NCI-H1092 (cell line): ENCODE data around the gene MARCOL.

Experiments
- DNase-seq: peaks from one replicate; lab custom pipeline; 2025; lab: John Stamatoyannopoulos, UW

Gene MARCOL

GRCh38 chr5:148238418-148238794 lies at the start of gene MARCOL:
MARCOL (plus strand) TSS chr5:148238525; CDS start chr5:148238598, 73 bp downstream.
- no peak for DNase-seq

- no peak for DNase-seq
Observed at GRCh38 chr5:148191010-148191409, 47.3 kb upstream of the MARCOL start.

- no peak for DNase-seq
Observed at GRCh38 chr5:148193202-148193601, 45.1 kb upstream of the MARCOL start.

GRCh38 chr5:148201151-148201550 lies 37.2 kb upstream of the MARCOL start:
- no peak for DNase-seq

GRCh38 chr5:148202531-148203203 lies 35.7 kb upstream of the MARCOL start, which contains the start of gene SPINK6:
SPINK6 (plus strand) TSS chr5:148203042; CDS start chr5:148203097, 55 bp downstream.
- no peak for DNase-seq

- DNase-seq = no peak
Observed at GRCh38 chr5:148205044-148205806, 33.1 kb upstream of the MARCOL start.

GRCh38 chr5:148205865-148206264 lies 32.5 kb upstream of the MARCOL start:
- no peak for DNase-seq

- DNase-seq = no peak
Observed at GRCh38 chr5:148206620-148207019, 31.7 kb upstream of the MARCOL start.

GRCh38 chr5:148208226-148208625 lies 30.1 kb upstream of the MARCOL start:
- no peak for DNase-seq

GRCh38 chr5:148209151-148209770 lies 29.1 kb upstream of the MARCOL start:
- peak; percentile 10 for DNase-seq

GRCh38 chr5:148214665-148215185 lies 23.6 kb upstream of the MARCOL start:
- no peak for DNase-seq

- no peak for DNase-seq
Observed at GRCh38 chr5:148221508-148221907, 16.8 kb upstream of the MARCOL start.

GRCh38 chr5:148224117-148224742 lies 14.1 kb upstream of the MARCOL start:
- DNase-seq = no peak

GRCh38 chr5:148228392-148228984 lies 9.8 kb upstream of the MARCOL start:
- no peak for DNase-seq

- no peak for DNase-seq
Observed at GRCh38 chr5:148229840-148230239, 8.5 kb upstream of the MARCOL start.

- DNase-seq = no peak
Observed at GRCh38 chr5:148230240-148230639, 8.1 kb upstream of the MARCOL start.

- no peak for DNase-seq
Observed at GRCh38 chr5:148237785-148238417, 424 bp upstream of the MARCOL start.

- no peak for DNase-seq
Observed at GRCh38 chr5:148248894-148249293, 10.6 kb downstream of the MARCOL start.

- DNase-seq = no peak
Observed at GRCh38 chr5:148255456-148255855, 17.1 kb downstream of the MARCOL start.

GRCh38 chr5:148259288-148259687 lies 21.0 kb downstream of the MARCOL start:
- no peak for DNase-seq

- DNase-seq = no peak
Observed at GRCh38 chr5:148261221-148261620, 22.9 kb downstream of the MARCOL start.
